Measurements from ENCODE around the gene MEAF6.
A peak's percentile ranks its signal among the peaks of the same experiment; 100 is the strongest.

MEAF6 gene

DNA sequence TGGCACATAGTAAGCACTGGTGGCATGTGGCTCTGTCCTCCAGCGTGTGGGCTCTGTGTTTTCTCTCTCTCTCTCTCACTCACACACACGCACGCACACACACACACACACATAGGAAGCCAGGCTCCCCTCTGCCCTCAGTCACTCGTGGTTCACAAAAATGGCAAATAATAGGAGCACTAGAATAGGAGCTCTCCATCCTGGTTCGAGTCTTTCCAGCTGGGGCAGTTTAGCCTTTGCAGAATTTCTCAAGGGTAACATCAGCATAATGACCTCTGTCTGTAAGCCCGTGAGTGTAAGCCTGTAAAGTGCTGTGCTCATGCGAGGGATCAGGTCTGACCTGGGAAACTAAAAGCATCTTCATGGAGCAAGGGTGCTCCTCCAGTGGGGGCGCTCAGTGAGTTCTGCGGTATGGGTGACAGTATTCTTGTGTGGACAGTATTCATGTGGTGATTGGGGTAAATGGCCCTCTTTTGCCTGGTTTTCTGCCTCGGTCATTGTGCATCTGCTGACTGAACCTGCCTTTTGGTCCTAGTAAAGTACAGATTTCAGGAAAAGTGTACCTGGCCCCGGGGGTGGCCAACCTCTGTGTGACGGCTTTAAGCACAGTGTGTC, 41.0 kb downstream of the MEAF6 start:
- DNase-seq (ENCODE audit: low spot score) = peak; percentile 55

DNA sequence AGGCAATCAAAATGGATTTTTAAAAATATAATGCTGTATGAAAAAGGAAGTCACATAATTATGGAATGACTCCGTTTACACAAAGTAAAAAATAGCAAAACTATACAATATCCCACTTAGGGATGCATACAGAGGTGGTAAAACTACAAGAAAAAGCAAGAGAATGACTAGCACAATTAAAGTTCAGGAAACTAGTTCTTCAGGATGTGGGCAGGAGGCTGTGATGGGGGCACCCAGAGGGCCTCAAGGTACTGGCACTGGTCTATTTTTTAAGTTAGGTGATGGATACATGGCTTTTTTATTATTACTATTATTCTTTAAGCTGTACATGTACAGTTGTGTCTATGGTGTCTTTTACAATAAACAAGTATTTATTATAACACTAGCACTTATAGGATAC, 41.6 kb downstream of the MEAF6 start:
- DNase-seq (ENCODE audit: low spot score) = no peak

DNA sequence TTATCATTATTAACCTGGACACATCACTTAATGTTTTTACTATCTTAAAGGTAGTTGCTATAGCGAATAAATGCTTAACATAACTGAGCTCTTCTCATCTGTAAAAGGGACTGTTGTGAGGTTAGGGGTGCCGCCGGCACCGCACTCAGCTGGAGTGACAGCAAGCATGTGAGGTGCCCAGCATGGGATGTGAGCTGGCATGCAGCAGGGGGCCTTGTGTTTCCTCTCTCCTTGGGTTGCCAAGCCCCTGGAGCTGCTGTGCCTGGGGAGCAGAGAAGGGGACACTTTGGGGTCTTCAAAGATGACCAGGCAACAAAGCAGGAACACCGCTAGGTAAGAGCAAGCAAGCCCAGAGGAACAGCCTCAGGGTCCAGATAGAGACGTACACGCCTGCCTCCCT, 42.3 kb downstream of the MEAF6 start:
- no peak for DNase-seq (ENCODE audit: low spot score)

DNA sequence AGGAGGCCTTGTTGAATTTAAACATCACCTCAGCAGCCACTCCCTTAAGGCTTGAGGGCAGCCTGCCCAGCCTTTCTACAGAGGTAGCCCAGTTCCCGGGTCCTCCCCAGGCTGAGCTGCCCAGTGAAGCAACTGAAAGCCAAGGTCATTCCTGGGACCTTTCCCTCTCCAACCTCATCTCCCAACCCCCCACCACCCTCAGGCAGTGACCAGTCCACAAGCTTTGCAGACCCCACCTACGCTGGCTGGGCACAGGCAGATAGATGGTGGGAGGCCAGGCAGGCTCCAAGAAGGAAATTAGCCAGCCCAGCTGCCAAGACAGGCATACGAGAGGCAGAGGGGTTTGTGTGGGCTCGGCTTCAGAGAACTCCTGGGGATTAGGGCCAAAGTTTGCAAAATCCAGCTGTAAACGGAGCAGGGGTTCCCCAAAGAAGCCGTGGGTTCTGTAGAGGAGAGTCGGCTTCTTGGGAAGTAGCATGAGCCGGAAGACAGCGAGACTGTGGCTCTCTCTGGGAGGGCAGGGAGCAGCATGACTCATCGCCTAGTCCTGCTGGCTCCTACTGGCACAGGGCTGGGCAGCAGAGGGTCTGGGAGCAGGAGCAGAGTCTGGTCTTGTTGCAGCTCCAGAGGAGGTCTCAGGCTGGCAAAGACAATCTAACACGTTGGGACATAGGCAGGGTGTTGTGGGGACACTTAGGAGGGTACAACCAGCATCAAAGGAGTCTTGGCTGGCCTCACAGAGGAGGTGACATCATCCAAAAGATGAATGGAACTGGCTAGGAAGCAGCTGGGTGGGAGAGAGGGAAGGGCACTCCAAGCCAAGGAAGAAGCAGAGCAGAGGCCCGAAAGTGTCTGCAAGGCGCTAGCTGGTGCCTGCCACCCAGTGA, 43.0 kb downstream of the MEAF6 start:
- DNase-seq (ENCODE audit: low spot score) = no peak

DNA sequence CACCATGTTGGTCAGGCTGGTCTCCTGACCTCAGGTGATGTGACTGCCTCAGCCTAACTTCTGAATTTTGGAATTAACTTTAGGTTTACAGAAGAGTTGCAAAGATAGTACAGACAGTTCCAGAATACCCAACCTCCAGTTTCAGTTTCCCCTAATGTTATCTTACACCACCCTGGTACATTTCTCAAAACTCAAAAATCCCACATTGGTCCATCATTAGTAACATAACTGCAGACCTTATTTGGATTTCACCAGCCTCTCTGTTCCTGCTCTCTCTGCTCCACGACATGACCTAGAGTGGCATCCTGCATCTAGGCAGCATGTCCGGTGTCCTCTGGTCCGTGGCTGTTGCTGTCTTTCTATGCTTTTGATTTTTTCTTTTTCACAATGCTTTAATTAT, 45.2 kb downstream of the MEAF6 start:
- DNase-seq (ENCODE audit: low spot score) = no peak

DNA sequence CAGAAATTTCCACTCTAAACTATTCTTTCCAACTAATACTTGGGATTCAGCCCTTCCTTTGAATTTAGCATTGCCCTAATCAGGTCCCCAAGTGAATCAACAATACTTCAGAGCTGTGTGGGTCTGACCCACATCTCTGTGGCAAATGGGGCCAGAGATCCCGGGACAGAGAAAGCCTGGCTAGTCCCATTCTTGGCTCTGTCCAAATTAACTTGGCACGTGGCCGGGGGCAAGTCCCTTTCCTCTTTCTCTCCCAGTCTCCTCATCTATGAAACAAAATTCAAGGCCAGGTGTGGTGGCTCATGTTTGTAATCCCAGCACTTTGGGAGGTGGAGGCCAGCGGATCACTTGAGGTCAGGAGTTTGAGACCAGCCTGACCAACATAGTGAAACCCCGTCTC, 46.5 kb downstream of the MEAF6 start:
- DNase-seq (ENCODE audit: low spot score) = no peak

DNA sequence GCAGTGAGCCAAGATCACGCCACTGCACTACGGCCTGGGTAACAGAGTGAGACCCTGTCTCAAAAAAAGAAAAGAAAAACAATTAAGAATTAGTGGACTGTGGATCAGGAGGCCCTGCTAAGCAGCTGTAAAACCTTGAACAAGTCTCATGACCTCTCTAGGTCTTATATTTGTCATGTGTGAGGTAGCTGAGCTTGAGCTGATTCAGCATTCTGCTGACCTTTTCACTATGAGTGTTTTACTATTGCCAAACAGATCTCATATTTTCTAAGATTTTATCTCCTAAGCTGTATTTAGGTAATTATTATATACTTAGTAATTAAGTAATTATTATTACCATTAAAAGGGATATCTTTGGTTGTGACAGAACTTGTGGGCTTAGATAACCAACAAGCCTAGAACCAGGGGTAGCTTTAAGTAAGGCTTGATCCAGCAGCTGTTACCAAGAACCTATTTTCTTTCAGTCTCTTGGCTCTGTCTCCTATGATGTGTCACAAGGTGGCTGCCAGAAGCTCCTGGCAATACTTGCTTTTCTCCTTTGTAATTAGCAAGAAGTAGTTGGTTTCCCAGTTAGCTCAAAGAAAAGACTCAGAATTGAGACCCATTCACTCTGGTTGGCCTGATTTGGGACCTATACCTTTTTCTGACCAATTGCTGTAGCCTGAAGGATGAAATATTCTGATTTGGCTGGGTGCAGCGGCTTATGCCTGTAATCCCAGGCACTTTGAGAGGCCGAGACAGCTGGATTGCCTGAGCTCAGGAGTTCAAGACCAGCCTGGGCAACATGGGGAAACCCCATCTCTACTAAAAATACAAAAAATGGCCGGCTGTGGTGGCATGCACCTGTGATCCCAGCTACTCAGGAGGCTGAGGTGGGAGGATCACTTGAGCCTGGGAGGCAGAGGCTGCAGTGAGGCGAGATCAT, 48.7 kb downstream of the MEAF6 start:
- no peak for DNase-seq (ENCODE audit: low spot score)

DNA sequence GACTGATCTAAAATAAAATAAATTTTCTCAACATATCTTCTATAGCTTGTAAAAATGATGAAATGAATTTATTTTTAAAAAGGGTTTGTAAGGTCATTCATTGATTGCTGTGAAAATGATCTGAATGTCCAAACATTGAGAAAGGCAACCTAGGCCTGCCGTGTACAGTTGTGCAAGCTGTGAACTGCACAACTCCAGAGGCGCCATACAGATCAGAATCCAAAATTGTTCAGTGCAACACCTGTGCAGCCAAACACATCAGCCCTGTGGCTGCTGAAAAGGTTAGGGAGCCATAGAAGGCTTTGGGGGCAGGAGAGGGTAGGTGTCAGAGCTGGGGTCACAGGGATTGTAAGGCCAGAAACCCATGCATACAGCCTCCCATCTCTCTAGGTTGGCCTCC, 50.1 kb downstream of the MEAF6 start:
- no peak for DNase-seq (ENCODE audit: low spot score)

DNA sequence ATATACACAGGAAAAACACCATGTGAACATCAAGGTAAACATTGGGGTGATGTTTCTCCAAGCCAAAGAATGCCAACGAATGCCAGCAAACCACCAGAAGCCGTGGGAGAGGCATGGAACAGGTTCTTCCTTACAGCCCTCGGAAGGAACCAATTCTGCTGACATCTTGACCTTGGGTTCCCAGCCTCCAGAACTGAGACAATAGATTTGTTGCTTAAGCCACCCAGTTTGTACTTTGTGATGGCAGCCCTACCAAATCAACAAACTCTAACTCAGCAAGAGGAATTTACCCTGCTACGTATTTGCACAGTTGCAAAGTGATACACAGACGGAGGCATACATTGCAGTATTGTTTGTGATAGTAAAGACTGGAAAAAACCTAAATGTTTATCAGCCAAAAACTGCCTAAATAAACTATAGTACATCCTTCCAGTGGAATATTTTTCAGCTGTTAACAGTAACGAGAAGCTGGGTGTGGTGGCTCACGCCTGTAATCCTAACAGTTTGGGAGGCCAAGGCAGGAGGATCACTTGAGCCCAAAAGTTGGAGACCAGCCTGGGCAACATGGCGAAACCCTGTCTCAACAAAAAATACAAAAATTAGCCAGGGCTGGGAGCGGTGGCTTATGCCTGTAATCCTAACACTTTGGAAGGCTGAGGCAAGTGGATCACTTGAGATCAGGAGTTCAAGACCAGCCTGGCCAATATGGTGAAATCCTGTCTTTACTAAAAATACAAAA, 52.7 kb downstream of the MEAF6 start:
- DNase-seq (ENCODE audit: low spot score) = no peak

DNA sequence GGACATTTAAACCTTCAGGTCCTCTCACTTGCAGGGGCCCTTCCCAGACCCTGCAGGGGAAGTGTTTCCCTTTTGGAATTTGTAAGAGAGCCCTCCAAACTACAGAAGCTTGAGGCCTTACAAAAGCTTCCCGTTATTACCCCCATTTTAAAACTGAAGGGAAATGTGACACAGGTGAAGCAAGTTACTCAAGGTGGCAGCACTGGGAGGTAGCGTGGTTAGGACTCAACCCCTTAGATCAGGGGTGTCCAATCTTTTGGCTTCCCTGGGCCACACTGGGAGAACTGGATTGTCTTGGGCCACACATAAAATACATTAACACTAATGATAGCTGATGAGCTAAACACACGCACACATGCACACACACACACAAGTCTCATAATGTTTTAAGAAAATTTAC, 56.0 kb downstream of the MEAF6 start:
- DNase-seq (ENCODE audit: low spot score) = no peak

DNA sequence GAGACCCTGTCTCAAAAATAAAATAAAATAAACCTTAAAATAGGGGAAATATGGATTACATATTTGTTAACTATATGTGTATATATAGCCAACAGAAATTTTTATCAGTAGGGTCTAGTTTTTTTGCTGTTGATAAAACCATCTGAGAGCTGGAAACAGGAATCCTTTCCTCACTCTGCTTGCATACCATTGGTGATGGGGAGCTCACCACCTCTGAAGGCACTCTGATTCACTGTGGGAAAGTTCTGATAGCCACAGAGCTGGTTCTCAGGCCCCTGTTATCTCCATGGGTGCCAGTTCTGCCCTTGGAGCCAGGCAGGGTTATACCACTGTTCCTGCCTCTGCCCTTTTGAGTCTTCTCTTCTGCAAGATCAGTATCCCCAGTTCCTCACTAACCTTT, 58.0 kb downstream of the MEAF6 start:
- no peak for DNase-seq (ENCODE audit: low spot score)

DNA sequence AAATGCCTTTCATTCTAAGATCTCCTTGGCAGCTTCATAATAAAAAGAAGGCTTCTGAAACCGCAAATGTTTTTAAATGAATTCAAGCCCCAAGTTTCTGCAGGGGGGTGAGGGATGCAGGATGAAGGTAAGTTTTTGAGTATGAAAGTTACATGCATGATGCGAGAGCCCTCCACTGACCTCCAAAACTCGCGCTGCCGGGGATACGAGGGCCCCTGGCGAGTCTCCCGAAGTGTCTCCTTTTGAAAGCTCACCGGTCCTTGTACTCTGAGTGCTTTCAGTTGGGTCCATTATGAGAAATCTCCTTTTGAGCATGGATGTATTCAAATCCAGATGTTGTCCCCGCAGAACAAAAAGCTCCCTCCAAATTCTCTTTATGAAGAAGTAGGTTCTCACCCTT, 59.0 kb downstream of the MEAF6 start:
- no peak for DNase-seq (ENCODE audit: low spot score)

DNA sequence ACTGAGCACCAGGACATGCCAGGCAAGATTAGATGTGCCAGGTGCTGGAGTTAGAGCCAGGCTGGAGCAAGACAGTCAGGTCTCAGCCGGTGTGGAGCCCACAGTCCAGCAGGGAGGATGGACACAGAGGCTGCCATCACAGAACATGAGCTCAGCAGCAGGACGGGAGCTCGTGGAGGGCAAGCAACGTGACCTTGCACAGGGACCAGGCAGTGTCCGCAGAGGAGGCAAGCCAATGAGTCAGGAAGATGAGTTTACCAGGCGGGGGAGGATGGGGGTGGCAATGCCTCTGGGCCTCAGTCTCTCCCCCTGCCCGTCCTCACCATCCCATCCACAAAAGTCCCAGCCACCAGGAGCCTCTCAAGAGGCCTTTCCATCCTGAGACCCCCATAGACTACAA, 60.9 kb downstream of the MEAF6 start:
- DNase-seq (ENCODE audit: low spot score) = no peak

DNA sequence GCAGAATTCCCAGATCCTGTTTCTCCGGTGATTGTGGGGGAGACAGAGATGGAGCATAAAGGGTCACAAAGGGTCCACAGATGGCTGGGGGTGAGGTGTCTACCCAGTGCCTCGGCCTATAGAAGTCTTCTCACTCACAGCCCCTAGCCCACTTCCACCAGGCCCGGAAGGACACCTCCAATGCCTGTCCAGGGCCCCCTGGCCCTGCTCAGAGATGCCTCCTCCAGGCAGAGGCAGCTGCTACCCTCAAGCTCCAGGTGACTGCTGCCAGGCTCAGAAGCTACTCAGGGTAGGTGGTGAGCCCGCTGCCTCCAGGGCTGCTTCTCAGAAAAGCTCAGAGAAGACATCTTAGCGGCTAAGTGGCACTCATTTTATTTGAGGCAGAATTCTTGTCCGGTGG, 62.1 kb downstream of the MEAF6 start:
- no peak for DNase-seq (ENCODE audit: low spot score)

DNA sequence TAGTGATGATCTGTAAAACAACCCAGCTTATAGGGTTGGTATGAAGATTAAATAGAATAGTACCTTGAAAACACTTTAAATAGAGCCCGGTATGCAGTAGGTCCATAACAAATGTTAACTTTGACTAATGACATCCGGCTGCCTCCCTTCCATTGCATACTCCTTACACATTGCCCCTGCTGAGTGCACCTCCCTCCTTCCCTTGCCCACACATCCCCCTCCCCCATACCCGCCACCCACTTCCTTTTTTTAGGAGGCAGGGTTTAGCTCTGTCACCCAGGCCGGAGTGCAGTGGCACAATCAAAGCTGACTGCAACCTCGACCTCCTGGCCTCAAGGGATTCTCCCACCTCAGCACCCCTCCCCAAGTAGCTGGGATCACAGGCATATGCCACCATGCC, 64.6 kb downstream of the MEAF6 start:
- DNase-seq (ENCODE audit: low spot score) = no peak

DNA sequence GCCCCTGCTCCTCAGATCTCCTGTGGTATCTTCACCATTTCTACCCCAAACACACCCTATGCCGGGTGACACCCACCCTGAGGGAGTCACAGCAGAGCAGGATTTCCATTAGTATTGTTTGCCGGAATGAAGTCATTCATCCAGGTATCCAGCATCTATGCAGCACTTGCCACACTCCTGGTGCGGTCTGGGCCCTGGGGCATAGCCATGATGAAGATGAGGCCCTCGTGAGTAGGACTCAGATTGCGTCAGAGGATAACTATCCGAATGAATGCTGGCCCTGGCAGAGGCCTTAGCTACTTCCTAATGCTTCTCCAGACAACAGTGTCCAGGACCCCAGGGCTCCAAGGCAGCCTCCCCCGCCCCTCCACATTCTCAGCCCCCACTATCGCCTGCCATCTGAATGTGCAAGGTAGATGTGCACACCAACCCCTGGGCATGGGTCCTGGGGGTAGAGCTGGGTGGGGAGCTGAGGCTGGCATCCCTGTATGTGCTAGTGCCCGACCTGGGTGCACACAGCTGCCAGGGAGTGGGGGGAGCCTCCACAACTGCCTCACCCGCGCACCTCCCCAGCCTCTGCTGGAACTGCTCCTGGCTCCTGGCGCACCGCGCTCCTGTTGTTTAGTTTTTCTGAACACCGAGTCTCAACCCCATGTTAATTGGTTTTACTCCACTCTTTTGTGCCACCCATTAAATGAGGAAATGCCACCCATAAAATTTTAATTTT, 65.7 kb downstream of the MEAF6 start:
- DNase-seq (ENCODE audit: low spot score) = no peak

DNA sequence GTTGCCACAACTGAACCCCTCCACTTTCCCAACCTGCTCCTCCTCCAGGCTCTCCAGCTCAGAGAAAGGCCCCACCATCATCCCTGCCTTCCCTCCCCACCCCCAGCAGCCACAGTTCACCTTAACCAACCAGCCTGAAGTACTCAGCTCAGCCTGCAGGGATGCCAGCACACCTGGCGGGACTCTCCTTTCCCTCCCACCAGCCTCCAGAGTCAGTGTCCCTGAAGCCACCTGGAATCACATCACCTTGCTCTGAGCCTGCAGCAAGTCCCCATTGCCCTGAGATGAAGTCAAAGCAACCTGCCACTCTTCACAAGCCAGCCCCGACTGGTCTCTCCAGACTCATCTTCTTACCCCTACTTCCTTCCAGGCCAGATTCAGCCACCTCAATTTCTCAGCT, 66.4 kb downstream of the MEAF6 start:
- DNase-seq (ENCODE audit: low spot score) = no peak

DNA sequence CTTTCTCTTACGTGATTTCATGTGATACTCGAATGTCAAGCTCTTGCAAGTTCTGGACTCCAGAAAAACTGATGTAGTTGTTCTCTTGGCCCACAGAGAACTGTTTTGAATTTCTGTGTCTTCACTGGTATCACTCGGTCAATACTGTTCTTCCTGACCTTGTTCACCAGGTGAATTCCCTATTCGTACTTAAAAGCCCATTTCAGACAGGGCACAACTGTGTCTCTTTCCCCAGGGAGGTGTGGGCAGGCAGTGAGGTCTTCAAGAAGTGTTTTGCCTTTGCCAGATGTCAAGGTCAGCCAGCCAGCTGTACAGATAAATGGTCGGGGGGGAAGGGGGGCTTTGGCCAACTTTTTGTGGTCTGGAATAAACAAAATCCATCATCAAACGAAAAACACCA, 67.7 kb downstream of the MEAF6 start:
- no peak for DNase-seq (ENCODE audit: low spot score)

DNA sequence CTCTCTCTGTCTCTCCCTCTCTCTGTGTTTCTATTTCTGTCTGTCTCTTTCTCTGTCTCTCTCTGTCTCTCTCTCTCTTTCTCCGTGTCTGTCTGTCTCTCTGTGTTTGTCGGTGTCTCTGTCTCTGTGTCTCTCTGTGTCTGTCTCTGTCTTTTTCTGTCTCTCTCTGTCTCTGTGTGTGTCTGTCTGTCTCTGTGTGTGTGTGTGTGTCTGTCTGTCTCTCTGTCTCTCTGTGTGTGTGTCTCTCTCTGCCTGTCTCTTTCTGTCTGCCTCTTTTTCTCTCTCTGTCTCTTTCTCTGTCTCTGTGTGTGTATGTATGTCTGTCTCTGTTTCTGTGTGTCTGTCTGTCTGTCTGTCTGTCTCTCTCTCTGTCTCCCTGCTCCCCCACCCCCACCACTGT, 71.9 kb downstream of the MEAF6 start:
- DNase-seq (ENCODE audit: low spot score) = no peak
